Stomach (tissue), 4 donors: ENCODE measurements around the gene PRDM16.

ENCODE experiments used
- CTCF ChIP-seq, 7 experiments: fragments of 450-650 bp in 4 of 7; fragments of 200-600 bp in 3 of 7; sonication (generic) in 3 of 7; IDR thresholded peaks; one replicate each; pipeline ENCODE4 v1.5.1; 2016 to 2019; ENCODE audit warnings: antibody characterized with exemption in 7 of 7, control low read depth in 2 of 7, mild to moderate bottlenecking in 1 of 7
- POLR2A ChIP-seq, 4 donors: fragments of 450-650 bp; IDR thresholded peaks; one replicate each; pipeline ENCODE4 v1.6.1; 2016; ENCODE audit warnings: antibody characterized with exemption in 4 of 4, control low read depth in 2 of 4, mild to moderate bottlenecking in 1 of 4, moderate library complexity in 1 of 4

- TF ChIP-seq CTCF (IDR thresholded peaks at IDR 0.05) (no peak), POLR2A (IDR thresholded peaks at IDR 0.05) (no peak)
These were observed 17.4 kb downstream of the PRDM16 start for GRCh38 chr1:3086272-3086974.
